Activated CD4-positive, alpha-beta T cell treated with anti-CD3 and anti-CD28 coated beads, Interleukin-2, amount 50 U/mL, for 16 hours (primary cell): Measurements from ENCODE around the gene TPRN.
"Not testable (repeated sequence)": the region's sequence is repeated elsewhere in the genome, so short reads cannot be mapped to it uniquely, and the experiment has no call there.

Experiments used
- DNase-seq: peaks from one replicate; pipeline ENCODE4 v3.0.0-alpha.2; 2020

TPRN gene

GRCh38 chr9:137200311-137201204 is at the start of gene TPRN:
Gene TPRN (minus strand): TSS chr9:137200741. CDS start chr9:137200711, 30 bp downstream.
- DNase-seq = peak; percentile 99

DNA sequence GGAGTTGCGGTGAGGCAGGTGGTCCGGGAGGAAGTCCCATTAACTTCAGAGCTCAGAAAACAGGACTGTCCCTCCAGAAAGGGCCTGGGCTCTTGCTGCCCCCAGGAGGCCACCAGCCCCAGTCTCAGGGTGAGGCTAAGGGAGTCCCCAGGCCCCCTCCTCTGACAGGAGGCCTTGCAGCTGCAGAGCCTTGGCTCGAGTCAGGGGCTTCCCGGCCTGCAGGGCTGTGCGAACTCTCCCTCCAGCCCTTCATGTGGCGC is 47.3 kb upstream of the TPRN start:
- no peak for DNase-seq

DNA sequence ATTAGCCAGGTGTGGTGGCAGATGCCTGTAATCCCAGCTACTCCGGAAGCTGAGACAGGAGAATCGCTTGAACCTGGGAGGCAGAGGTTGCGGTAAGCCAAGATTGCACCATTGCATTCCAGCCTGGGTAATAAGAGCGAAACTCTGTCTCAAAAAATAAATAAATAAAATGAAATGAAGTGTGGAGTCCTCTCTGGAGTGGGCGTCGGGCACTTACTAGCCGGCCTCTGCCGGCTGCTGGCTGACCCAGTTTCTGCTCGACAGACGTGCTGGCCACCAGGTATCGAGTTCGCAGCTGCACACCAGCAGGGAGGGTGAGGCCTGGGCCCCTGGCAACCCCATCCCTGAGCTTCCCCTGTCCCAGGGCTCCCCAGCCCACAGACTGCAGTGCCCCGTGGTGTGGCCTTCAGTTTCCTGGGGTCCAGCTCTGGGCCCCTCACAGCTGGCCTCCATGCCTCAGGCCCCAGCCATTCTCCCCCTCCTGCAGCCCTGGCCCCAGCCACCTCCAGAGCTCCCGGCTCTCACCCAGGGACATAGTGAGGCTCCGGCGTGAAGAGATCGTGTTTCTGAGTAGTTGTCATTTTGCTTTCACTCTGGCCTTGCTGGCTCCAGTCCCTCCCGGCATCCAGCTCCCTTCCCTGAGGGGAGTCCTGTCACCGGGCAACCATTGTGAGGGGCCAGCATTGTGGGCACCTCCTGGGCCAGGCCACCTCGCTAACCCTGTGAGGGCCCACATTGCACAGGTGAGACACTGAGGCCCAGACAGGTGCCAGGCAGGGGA is 46.8 kb upstream of the TPRN start:
- DNase-seq = no peak

- no peak for DNase-seq
Measured at GRCh38 chr9:137245450-137246421, 45.2 kb upstream of the TPRN start.

GRCh38 chr9:137244486-137245449 is 44.2 kb upstream of the TPRN start:
- no peak for DNase-seq

DNA sequence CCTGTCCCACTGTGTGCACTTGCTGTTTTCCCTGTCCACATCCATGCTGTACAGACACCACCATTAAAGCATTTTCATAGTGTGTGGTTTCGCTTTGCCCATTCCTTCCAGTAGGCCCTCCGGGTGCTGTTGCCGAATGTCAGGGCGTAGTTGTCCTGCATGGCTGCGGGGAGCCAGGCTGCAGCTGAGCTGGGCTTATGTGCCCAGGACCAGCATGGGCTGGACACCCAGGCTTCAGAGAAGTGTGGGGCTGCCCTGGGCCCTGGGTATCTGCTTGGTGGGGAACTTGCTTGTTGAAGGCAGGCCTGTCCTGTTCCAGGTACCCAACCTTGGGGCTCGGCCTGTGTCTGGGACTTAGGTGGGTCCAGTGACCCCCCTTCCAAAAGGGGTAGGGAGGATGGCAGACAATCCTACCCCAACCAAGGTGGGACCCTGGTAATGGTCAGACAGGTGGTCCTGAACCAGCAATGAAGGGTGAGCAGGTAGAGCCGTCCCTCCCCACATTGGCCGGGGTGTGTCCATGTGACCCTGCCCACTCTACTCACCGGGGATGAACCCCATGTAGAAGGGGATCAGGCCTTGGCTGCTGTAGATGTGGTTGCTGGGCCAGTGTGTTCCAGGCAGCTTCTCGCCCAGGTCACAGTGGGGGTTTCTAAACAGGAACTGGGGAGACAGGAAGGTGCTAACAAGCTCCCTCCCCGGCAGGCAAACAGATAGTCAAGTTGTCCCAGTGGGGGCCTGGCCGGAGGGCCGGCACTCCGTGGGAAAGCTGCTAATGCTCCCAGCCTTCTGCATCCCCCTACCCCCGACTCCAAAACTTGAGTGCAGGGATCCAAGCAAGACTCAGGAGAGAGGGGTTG is 43.3 kb upstream of the TPRN start:
- no peak for DNase-seq

- not testable (repeated sequence) for DNase-seq
Measured at GRCh38 chr9:137243266-137243625, 42.7 kb upstream of the TPRN start.

DNA sequence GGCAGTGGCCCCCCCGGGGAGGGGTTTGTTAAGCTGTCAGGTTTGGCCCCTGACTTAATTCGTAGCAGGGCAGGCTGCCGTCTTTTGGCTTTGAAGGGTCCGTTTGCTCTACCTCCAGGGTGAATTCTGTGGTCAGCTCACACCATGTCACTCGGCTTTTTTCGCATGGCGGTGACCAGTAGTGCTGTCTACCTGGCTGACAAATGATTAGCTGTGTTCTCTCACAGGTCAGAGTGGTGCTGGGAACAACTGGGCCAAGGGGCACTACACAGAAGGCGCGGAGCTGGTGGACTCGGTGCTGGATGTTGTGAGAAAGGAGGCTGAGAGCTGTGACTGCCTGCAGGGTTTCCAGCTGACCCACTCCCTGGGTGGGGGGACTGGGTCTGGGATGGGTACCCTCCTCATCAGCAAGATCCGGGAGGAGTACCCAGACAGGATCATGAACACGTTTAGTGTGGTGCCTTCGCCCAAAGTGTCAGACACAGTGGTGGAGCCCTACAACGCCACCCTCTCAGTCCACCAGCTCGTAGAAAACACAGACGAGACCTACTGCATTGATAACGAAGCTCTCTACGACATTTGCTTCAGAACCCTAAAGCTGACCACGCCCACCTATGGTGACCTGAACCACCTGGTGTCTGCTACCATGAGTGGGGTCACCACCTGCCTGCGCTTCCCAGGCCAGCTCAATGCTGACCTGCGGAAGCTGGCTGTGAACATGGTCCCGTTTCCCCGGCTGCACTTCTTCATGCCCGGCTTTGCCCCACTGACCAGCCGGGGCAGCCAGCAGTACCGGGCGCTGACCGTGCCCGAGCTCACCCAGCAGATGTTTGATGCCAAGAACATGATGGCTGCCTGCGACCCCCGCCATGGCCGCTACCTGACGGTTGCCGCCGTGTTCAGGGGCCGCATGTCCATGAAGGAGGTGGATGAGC is 42.0 kb upstream of the TPRN start:
- DNase-seq = no peak

- DNase-seq = peak; percentile 47
Measured at GRCh38 chr9:137241490-137242268, 41.1 kb upstream of the TPRN start.

- DNase-seq = peak; percentile 100
Measured at GRCh38 chr9:137240841-137241489, 40.4 kb upstream of the TPRN start, which contains the start of gene TUBB4B. Gene TUBB4B (plus strand): TSS chr9:137241287. CDS start chr9:137241361, 74 bp downstream.

DNA sequence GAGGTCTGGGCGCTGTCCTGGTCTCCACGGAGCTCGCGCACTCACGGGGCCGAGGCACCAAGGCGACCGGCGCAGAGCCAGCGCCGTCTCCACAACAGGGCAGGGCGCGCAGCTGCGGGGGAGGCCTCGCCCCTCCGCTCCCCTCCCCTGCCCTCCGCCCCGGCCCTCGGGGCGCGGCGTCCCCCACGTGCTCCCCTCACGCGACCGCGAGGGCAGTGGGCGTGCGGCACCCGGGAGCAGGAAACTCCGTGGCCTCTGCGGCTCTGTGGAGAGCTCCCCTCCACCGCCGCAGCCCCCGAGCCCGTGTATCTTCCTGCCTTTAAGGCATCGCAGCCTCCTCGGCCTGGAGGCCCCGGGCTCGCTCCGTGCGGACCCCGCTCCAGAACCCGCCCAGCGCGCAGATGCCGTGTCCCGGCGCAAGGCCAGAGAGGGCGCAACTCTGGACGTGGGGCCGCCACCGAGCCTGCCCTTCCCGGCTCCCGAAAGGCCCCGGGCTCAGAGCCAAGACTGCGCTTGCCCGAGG is 39.8 kb upstream of the TPRN start:
- DNase-seq = peak; percentile 65

- DNase-seq = not testable (repeated sequence)
Measured at GRCh38 chr9:137239541-137240200, 39.1 kb upstream of the TPRN start.

DNA sequence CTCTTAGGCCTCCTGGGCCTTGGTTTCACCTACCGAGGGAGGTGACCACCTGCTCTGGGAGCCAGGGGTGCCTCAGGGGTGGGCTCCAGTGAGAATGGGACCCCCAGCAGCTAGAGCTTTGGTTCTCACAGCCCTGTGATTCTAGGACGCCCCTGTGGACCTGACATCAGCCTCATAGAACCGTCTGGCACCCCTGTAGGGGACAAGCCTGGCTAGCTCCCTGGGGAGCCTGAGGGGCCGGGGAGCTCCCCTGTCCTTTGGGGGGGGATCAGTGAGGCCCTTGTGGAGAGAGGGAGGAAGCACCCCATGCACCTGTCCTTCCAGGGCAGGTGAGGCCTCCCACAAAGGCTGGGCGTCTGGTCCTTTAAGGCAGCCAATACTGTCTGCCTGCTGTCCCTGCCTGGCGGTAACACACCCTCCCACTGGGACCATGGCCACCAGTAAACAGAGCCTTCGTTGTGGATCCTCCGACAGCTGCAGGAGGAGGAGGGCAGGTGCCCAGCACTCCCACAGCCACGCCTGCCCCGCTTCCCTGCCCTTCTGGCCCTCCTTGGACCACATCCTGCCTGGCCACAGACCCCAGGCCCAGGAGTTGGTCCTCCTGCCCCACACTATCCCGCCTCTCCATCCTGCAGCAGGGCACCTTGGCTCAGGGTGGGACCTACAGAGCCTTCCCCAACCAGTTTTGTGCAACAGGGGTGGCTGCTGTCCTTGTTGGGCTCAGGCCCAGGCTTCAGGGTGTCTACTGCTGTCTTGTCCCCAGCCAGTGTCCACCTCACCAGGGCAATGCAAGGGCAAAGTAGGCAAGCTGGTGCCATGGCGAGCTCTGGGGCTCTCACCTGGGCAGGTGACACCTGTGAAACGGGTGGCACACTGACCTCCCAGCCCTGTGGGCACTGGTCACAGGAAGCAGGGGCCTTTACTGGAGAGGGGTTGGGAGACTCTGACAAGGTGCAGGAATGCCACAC is 37.5 kb upstream of the TPRN start:
- DNase-seq = no peak

DNA sequence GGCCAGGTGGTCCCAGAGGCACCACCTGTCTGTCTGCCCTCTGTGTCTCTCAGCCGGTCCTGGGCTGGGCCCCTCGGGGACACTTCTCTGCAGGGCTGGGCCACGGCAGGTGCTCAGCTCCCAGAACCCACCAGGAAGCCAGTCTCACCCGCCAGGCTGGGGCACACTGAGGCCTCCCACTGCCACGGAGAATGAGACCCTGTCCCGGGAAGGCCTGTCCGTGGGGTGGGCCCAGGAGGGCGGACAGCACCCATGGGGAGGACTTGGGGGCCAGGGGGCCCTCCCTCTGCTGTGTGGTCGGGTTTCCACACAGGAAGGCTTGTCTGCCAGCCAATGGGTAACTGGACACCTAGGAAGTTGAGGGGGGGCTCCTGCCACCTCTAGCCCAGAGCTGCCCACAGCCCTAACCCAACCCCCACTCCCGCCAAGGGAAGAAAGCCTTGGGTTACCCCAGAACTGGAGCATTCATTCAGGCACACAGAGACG is 36.4 kb upstream of the TPRN start:
- DNase-seq = no peak

DNA sequence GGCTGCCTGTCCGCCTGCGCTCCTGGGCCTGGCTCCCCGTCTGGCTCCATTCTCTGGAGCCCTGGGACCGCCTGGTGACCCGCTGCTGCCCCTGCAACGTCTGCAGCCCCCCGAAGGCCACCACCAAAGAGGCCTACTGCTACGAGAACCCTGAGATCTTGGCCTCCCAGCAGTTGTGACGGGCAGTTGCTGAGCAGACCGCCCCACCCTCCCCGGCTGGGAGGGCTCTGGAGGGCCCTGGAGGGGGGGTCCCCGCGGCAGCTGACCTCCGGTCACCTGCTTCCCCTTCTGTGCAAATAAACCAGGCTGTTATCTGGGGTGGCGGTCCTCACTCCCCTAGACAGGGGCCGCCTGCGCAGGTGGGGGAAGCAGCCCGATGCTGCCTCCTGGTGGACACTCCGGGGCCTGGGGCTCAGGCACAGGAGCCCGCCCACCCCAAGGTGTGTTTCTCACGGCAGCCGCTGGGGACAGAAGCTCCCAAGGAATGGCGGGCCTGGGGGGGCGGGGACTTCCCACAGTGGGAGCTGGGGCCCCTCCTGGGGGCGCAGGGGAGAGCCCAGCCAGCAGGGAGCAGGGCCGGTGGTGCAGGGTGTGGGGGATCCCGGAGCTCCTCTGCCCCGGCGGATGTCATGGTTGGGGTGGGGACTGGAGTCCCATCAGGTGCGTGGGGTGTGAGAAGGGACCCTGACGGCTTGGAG is 35.8 kb upstream of the TPRN start:
- peak; percentile 91 for DNase-seq
